IPS-18a (cell line): ENCODE results near the gene DNAJB8.

Experiments used
- H3K27ac ChIP-seq: one replicate; pipeline ENCODE4 v1.5.1; 2013; ENCODE audit warnings: low read length
- H3K27me3 ChIP-seq: one replicate; pipeline ENCODE4 v1.6.1; 2013; ENCODE audit warnings: mild to moderate bottlenecking, low read length; ENCODE audit not compliant: control insufficient read depth, insufficient read depth
- H3K36me3 ChIP-seq: one replicate; pipeline ENCODE4 v1.6.1; 2013; ENCODE audit warnings: low read depth, low read length; ENCODE audit not compliant: control insufficient read depth
- H3K4me1 ChIP-seq: one replicate; pipeline ENCODE4 v1.6.1; 2013; ENCODE audit warnings: low read depth, low read length; ENCODE audit not compliant: control insufficient read depth
- H3K4me3 ChIP-seq: one replicate; pipeline ENCODE4 v1.5.1; 2013; ENCODE audit warnings: low read length
- H3K9ac ChIP-seq: one replicate; pipeline ENCODE4 v1.6.1; 2013; ENCODE audit warnings: mild to moderate bottlenecking, low read length, moderate library complexity
- H3K9me3 ChIP-seq: one replicate; pipeline ENCODE4 v1.6.1; 2013; ENCODE audit warnings: low read depth, low read length; ENCODE audit not compliant: control insufficient read depth

DNAJB8 gene

GRCh38 chr3:128459461-128459820, 7.2 kb downstream of the DNAJB8 start:
- Histone ChIP-seq H3K4me3 (no peak overlapping the region), H3K36me3 (no peaks in the 10 kb centered on the region), H3K9ac (no peak overlapping the region), H3K27ac (no peak overlapping the region), H3K27me3 (peaks cover 16% of the 10 kb centered on the region), H3K4me1 (no peaks in the 10 kb centered on the region), H3K9me3 (no peaks in the 10 kb centered on the region)

GRCh38 chr3:128458746-128459460, 7.8 kb downstream of the DNAJB8 start:
- peaks cover 15% of the 10 kb centered on the region for H3K27me3 ChIP-seq
- H3K9me3 ChIP-seq, result no peaks in the 10 kb centered on the region
- no peak overlapping the region for H3K9ac ChIP-seq
- no peaks in the 10 kb centered on the region for H3K4me1 ChIP-seq
- no peak overlapping the region for H3K4me3 ChIP-seq
- no peak overlapping the region for H3K27ac ChIP-seq
- no peaks in the 10 kb centered on the region for H3K36me3 ChIP-seq

- peaks cover 15% of the 10 kb centered on the region for H3K27me3 ChIP-seq
- no peaks in the 10 kb centered on the region for H3K4me1 ChIP-seq
- no peak overlapping the region for H3K4me3 ChIP-seq
- no peak overlapping the region for H3K9ac ChIP-seq
- no peaks in the 10 kb centered on the region for H3K36me3 ChIP-seq
- H3K9me3 ChIP-seq, result no peaks in the 10 kb centered on the region
- H3K27ac ChIP-seq, result no peak overlapping the region
Measured at GRCh38 chr3:128457937-128458336, 8.8 kb downstream of the DNAJB8 start.

- Histone ChIP-seq H3K36me3 (no peaks in the 10 kb centered on the region), H3K27me3 (peaks cover 15% of the 10 kb centered on the region), H3K27ac (no peak overlapping the region), H3K4me3 (no peak overlapping the region), H3K4me1 (no peaks in the 10 kb centered on the region), H3K9me3 (no peaks in the 10 kb centered on the region), H3K9ac (no peak overlapping the region)
Measured at GRCh38 chr3:128456776-128457715, 9.6 kb downstream of the DNAJB8 start.

- Histone ChIP-seq H3K4me1 (no peaks in the 10 kb centered on the region), H3K4me3 (no peak overlapping the region), H3K27ac (no peak overlapping the region), H3K9me3 (no peaks in the 10 kb centered on the region), H3K9ac (no peak overlapping the region), H3K27me3 (peaks cover 15% of the 10 kb centered on the region), H3K36me3 (no peaks in the 10 kb centered on the region)
Measured at GRCh38 chr3:128455786-128456748, 10.6 kb downstream of the DNAJB8 start.

DNA sequence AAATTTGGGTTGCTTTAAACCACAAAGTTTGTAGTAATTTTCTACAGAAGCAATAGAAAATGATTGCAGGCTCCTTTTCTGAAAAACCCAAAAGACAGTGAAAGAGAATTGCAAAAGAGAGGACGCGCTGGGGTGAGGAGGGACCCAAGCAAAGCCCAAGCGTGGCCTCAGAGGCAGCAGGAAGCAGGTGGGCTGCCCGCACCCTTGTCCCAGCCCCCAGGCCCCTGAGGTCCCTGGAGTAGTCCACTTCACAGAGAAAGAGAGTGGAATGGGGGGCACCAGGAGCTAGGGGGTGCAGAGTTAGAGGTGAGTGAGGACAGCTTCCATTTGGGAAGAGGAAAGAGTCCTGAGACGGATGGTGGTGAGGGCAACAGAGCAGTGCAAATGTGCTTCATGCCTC, 11.6 kb downstream of the DNAJB8 start:
- Histone ChIP-seq H3K27me3 (peaks cover 15% of the 10 kb centered on the region), H3K4me3 (no peak overlapping the region), H3K9ac (no peak overlapping the region), H3K36me3 (no peaks in the 10 kb centered on the region), H3K9me3 (no peaks in the 10 kb centered on the region), H3K27ac (no peak overlapping the region), H3K4me1 (no peaks in the 10 kb centered on the region)

DNA sequence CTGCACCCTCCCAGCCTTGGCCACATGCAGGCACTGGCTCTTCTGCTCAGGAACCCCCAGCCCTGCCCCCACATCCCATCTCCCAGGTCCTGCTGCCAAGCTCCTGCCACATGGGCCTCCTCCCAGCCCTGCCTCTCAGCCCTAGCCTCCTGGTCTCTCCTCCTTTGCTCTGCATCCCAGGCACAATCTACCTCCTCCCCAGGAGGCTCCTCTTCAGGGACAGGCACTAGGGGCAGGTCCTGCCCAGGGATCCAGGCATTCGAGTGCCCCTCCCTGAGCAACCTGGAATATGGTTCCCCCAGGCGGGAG, 12.4 kb downstream of the DNAJB8 start:
- Histone ChIP-seq H3K27me3 (peaks cover 15% of the 10 kb centered on the region), H3K9ac (no peak overlapping the region), H3K4me1 (no peaks in the 10 kb centered on the region), H3K36me3 (no peaks in the 10 kb centered on the region), H3K27ac (no peak overlapping the region), H3K4me3 (no peak overlapping the region), H3K9me3 (no peaks in the 10 kb centered on the region)

- Histone ChIP-seq H3K4me1 (no peaks in the 10 kb centered on the region), H3K36me3 (no peaks in the 10 kb centered on the region), H3K27me3 (peaks cover 15% of the 10 kb centered on the region), H3K27ac (no peak overlapping the region), H3K9ac (no peak overlapping the region), H3K9me3 (no peaks in the 10 kb centered on the region), H3K4me3 (no peak overlapping the region)
Measured at GRCh38 chr3:128453501-128454309, 13.0 kb downstream of the DNAJB8 start.

GRCh38 chr3:128452678-128453275, 13.9 kb downstream of the DNAJB8 start:
- Histone ChIP-seq H3K27ac (no peak overlapping the region), H3K36me3 (no peaks in the 10 kb centered on the region), H3K4me3 (no peak overlapping the region), H3K4me1 (no peaks in the 10 kb centered on the region), H3K9me3 (no peaks in the 10 kb centered on the region), H3K9ac (no peak overlapping the region), H3K27me3 (peaks cover 15% of the 10 kb centered on the region)

- no peaks in the 10 kb centered on the region for H3K36me3 ChIP-seq
- H3K9me3 ChIP-seq, result no peaks in the 10 kb centered on the region
- H3K4me3 ChIP-seq, result no peak overlapping the region
- H3K4me1 ChIP-seq, result no peaks in the 10 kb centered on the region
- peaks cover 15% of the 10 kb centered on the region for H3K27me3 ChIP-seq
- H3K9ac ChIP-seq, result no peak overlapping the region
- no peak overlapping the region for H3K27ac ChIP-seq
Measured at GRCh38 chr3:128452120-128452519, 14.6 kb downstream of the DNAJB8 start.
